HCT116 (cell line): Measurements from ENCODE around the gene SPATA12. TPM values are rescaled to one million over a fixed set of nuclear protein-coding genes. Genes with fewer than 3 reads are reported as not detected.

Source experiments
- ATAC-seq: fragments of 200-7000 bp; cut with Tn5 transposase; 2 replicates; pipeline ENCODE4 v1.9.1; 2020; ENCODE audit warnings: mild to moderate bottlenecking, moderate library complexity
- BruUV-seq: library from RNA; stranded (reverse); fragments of 400-500 nt; replicated peaks from 2 replicates; lab custom pipeline; 2021; lab: Mats Ljungman, UMichigan
- CTCF ChIA-PET: fragments of 300-600 bp; sonication (Branson Sonifier 250); formaldehyde crosslinking; loops from one replicate; lab custom pipeline; 2021; ENCODE audit warnings: antibody characterized with exemption; lab: Charles Lee
- POLR2A ChIA-PET: fragments of 300-600, 350-600 bp; sonication (Branson Sonifier 250); formaldehyde crosslinking; loops from one replicate; lab custom pipeline; 2021; ENCODE audit warnings: antibody characterized with exemption; lab: Charles Lee
- RAD21 ChIA-PET, 2 experiments: fragments of 300-600 bp; sonication (Branson Sonifier 250); formaldehyde crosslinking; loops; one replicate each; lab custom pipeline; 2023; ENCODE audit warnings: low total read pairs in 2 of 2; ENCODE audit not compliant: uncharacterized antibody in 2 of 2, unreplicated experiment in 2 of 2, low non-redundant PET in 1 of 2; lab: Charles Lee
- DNase-seq: peaks from one replicate; pipeline ENCODE4 v3.0.0-alpha.2; 2010; ENCODE audit warnings: low read depth, low spot score
- H2AFZ ChIP-seq: fragments of 200-600 bp; shearing (Covaris generic), sonication (generic); 2 replicates; pipeline ENCODE4 v1.6.1; 2017; ENCODE audit warnings: low read depth, mixed run types, mixed read lengths, antibody characterized with exemption, low read length; ENCODE audit not compliant: poor library complexity, severe bottlenecking
- H3K27ac ChIP-seq: 2 replicates; pipeline ENCODE4 v1.5.1; 2012; ENCODE audit warnings: low read depth, low read length
- H3K27me3 ChIP-seq: fragments of 200-600 bp; sonication (generic); 2 replicates; pipeline ENCODE4 v1.6.1; 2016; ENCODE audit warnings: mixed run types, low read length, mixed read lengths; ENCODE audit not compliant: insufficient read depth
- H3K36me3 ChIP-seq, 2 experiments: fragments of 200-500 bp in 1 of 2; fragments of 200-600 bp in 1 of 2; sonication (Bioruptor generic) in 1 of 2; sonication (generic) in 1 of 2; 2 replicates each; pipeline versions ENCODE4 v1.5.1 to v1.6.1; 2014 to 2016; ENCODE audit warnings: low read length in 2 of 2, inconsistent platforms in 1 of 2, mixed read lengths in 1 of 2, mixed run types in 1 of 2; ENCODE audit not compliant: insufficient read depth in 2 of 2, control insufficient read depth in 1 of 2
- H3K4me1 ChIP-seq, 2 experiments: fragments of 200-600 bp in 1 of 2; sonication (generic) in 1 of 2; 2 replicates each; pipeline versions ENCODE4 v1.5.1 to v1.6.1; 2012 to 2017; ENCODE audit warnings: low read length in 2 of 2, inconsistent platforms in 1 of 2, mild to moderate bottlenecking in 1 of 2, mixed read lengths in 1 of 2, mixed run types in 1 of 2, moderate library complexity in 1 of 2; ENCODE audit not compliant: insufficient read depth in 2 of 2, control insufficient read depth in 1 of 2
- H3K4me2 ChIP-seq: fragments of 200-600 bp; sonication (generic); 2 replicates; pipeline ENCODE4 v1.6.1; 2017; ENCODE audit warnings: mixed run types, low read length, mixed read lengths
- H3K4me3 ChIP-seq, 2 experiments: fragments of 200-600 bp in 1 of 2; sonication (generic) in 1 of 2; replicated peaks in 1 of 2; 2 replicates each; pipeline ENCODE4 v1.5.1; 2011 to 2016; ENCODE audit warnings: low read length in 2 of 2, control low read depth in 1 of 2, low read depth in 1 of 2, mild to moderate bottlenecking in 1 of 2, mixed read lengths in 1 of 2, mixed run types in 1 of 2
- H3K79me2 ChIP-seq: fragments of 200-600 bp; sonication (generic); 2 replicates; pipeline ENCODE4 v1.6.1; 2017; ENCODE audit warnings: mild to moderate bottlenecking, mixed run types, low read length, moderate library complexity, mixed read lengths; ENCODE audit not compliant: insufficient read depth
- H3K9ac ChIP-seq: fragments of 200-600 bp; sonication (generic); 2 replicates; pipeline ENCODE4 v1.6.1; 2016; ENCODE audit warnings: low read length, mixed read lengths
- H3K9me2 ChIP-seq: fragments of 200-600 bp; sonication (generic), shearing (Covaris generic); 2 replicates; pipeline ENCODE4 v1.6.1; 2017; ENCODE audit warnings: mixed run types, mild to moderate bottlenecking, moderate library complexity; ENCODE audit not compliant: insufficient read depth
- H3K9me3 ChIP-seq, 2 experiments: fragments of 200-500 bp in 1 of 2; fragments of 200-600 bp in 1 of 2; sonication (Bioruptor generic) in 1 of 2; sonication (generic) in 1 of 2; 2 replicates each; pipeline ENCODE4 v1.6.1; 2014 to 2017; ENCODE audit warnings: low read length in 2 of 2, mixed read lengths in 2 of 2, inconsistent platforms in 1 of 2, low read depth in 1 of 2, mild to moderate bottlenecking in 1 of 2, mixed run types in 1 of 2, moderate library complexity in 1 of 2; ENCODE audit not compliant: control insufficient read depth in 1 of 2, insufficient read depth in 1 of 2
- H4K20me1 ChIP-seq: fragments of 200-600 bp; sonication (generic), shearing (Covaris generic); 2 replicates; pipeline ENCODE4 v1.6.1; 2017; ENCODE audit warnings: mixed run types, mild to moderate bottlenecking, moderate library complexity; ENCODE audit not compliant: insufficient read depth
- CTCF ChIP-seq, 3 experiments: fragments of 200-600 bp in 1 of 3; sonication (generic) in 1 of 3; IDR thresholded peaks in 2 of 3; conservative IDR thresholded peaks in 1 of 3; 2 replicates each; pipeline ENCODE4 v1.5.1; 2012 to 2017; ENCODE audit warnings: low read depth in 2 of 3, low read length in 2 of 3, antibody characterized with exemption in 1 of 3, borderline replicate concordance in 1 of 3, control low read depth in 1 of 3, mild to moderate bottlenecking in 1 of 3, mixed read lengths in 1 of 3, mixed run types in 1 of 3, moderate library complexity in 1 of 3; ENCODE audit not compliant: insufficient read depth in 1 of 3
- EGR1 ChIP-seq: IDR thresholded peaks from 2 replicates; pipeline ENCODE4 v1.6.1; 2012; ENCODE audit warnings: low read depth
- FOSL1 ChIP-seq: IDR thresholded peaks from 2 replicates; pipeline ENCODE4 v1.6.1; 2012; ENCODE audit warnings: low read depth
- POLR2AphosphoS5 ChIP-seq: IDR thresholded peaks from 2 replicates; pipeline ENCODE4 v1.6.1; 2011; ENCODE audit warnings: mild to moderate bottlenecking, low read depth, low read length, moderate library complexity
- RAD21 ChIP-seq: IDR thresholded peaks from 2 replicates; pipeline ENCODE4 v1.6.1; 2012; ENCODE audit warnings: low read depth, mild to moderate bottlenecking
- REST ChIP-seq: IDR thresholded peaks from 2 replicates; pipeline ENCODE4 v1.6.1; 2012; ENCODE audit warnings: low read depth
- TCF7L2 ChIP-seq: IDR thresholded peaks from 2 replicates; pipeline ENCODE4 v1.7.0; 2011; ENCODE audit warnings: borderline replicate concordance, inconsistent platforms; ENCODE audit not compliant: insufficient read depth, insufficient read length; ENCODE audit errors: extremely low read depth
- intact Hi-C: fragments of 100-400 bp; cut with micrococcal nuclease; formaldehyde crosslinking; loops from 2 replicates; pipeline ENCODE4 v1.10.0; 2022
- total RNA-seq: library from RNA; stranded (reverse); gene quantifications from one replicate; pipeline ENCODE4 v1.2.1, GENCODE V29; 2021; ENCODE audit not compliant: unreplicated experiment

The SPATA12 gene
- total RNA-seq, 1 experiment from 2014 or later = 0.22 TPM

GRCh38 chr3:57065588-57065987, 5.1 kb downstream of the SPATA12 start:
- Histone ChIP-seq H2AFZ (no peak overlapping the region), H3K4me1 (peaks cover 71 to 94% of the 10 kb centered on the region in 2 experiments), H3K4me2 (peak overlapping the region; percentile 77), H3K79me2 (peaks cover 49% of the 10 kb centered on the region), H3K9me2 (no peaks in the 10 kb centered on the region), H3K27ac (peak overlapping the region; percentile 37; the same call in 1 of the 2 replicates), H3K27me3 (no peaks in the 10 kb centered on the region), H3K36me3 (no peaks in the 10 kb centered on the region), H3K9me3 (no peaks in the 10 kb centered on the region), H3K9ac (peak overlapping the region; percentile 56), H4K20me1 (no peaks in the 10 kb centered on the region), H3K4me3 (peak overlapping the region in 1 of 2 experiments; percentile 41; a peak in 2 of 4 replicates)
- intact Hi-C loops = no loop called here
- POLR2A ChIA-PET = interaction anchor here (0.9 kb wide), 1 partner anchor 48 kb away, joined by 4 read pairs; no protein-coding TSS in a partner anchor
- RAD21 ChIA-PET = no interaction called here
- peak in 1 of 3 experiments; percentile 32; a peak in 1 of 6 replicates for TF ChIP-seq CTCF (IDR thresholded peaks at IDR 0.05 in 2 of 3, conservative IDR thresholded peaks at IDR 0.05 in 1 of 3; ENCODE audit: borderline replicate concordance in 1 of 3, insufficient read depth in 1 of 3, low read depth in 2 of 3, low read length in 2 of 3)
- no peak for TF ChIP-seq RAD21
- TF ChIP-seq POLR2AphosphoS5 = peak; percentile 24; the same call in 1 of the 2 replicates
- BruUV-seq = no TSS peak
- CTCF ChIA-PET = no interaction called here
- peak; percentile 51 for DNase-seq
- ATAC-seq = peak; percentile 65

GRCh38 chr3:57066471-57066870, 6.0 kb downstream of the SPATA12 start:
- Histone ChIP-seq H2AFZ (no peak overlapping the region), H3K9me3 (no peaks in the 10 kb centered on the region), H3K27me3 (no peaks in the 10 kb centered on the region), H3K9ac (no peak overlapping the region), H4K20me1 (no peaks in the 10 kb centered on the region), H3K4me3 (no peak overlapping the region), H3K4me1 (peaks cover 63 to 85% of the 10 kb centered on the region in 2 experiments), H3K9me2 (no peaks in the 10 kb centered on the region), H3K4me2 (peak overlapping the region; percentile 77), H3K79me2 (peaks cover 51% of the 10 kb centered on the region), H3K36me3 (no peaks in the 10 kb centered on the region), H3K27ac (no peak overlapping the region)
- CTCF ChIA-PET = no interaction called here
- TF ChIP-seq REST (no peak), EGR1 (no peak), FOSL1 (no peak), TCF7L2 (no peak)
- intact Hi-C loops = no loop called here
- POLR2A ChIA-PET = no interaction called here
- ATAC-seq (no peak), DNase-seq (no peak)
- RAD21 ChIA-PET = no interaction called here
- BruUV-seq = no TSS peak
